NCI-H187 (cell line): ENCODE data around the gene SEMA7A.
"Not testable (repeated sequence)": the region's sequence is repeated elsewhere in the genome, so short reads cannot be mapped to it uniquely, and the experiment has no call there.

Experiments
- DNase-seq, 2 experiments: peaks; one replicate each; lab custom pipeline; 2025; lab: John Stamatoyannopoulos, UW

Gene SEMA7A

GRCh38 chr15:74399511-74400312 lies 34.0 kb downstream of the SEMA7A start:
- no peak for DNase-seq

GRCh38 chr15:74399100-74399499 lies 34.7 kb downstream of the SEMA7A start:
- DNase-seq, result no peak

GRCh38 chr15:74398183-74398582 lies 35.6 kb downstream of the SEMA7A start:
- DNase-seq, result no peak

GRCh38 chr15:74397239-74398068 lies 36.3 kb downstream of the SEMA7A start:
- no peak for DNase-seq

GRCh38 chr15:74396445-74397238 lies 37.1 kb downstream of the SEMA7A start:
- DNase-seq, result no peak

GRCh38 chr15:74396146-74396438 lies 37.7 kb downstream of the SEMA7A start:
- DNase-seq, result no peak

GRCh38 chr15:74395319-74396145 lies 38.2 kb downstream of the SEMA7A start:
- no peak for DNase-seq

GRCh38 chr15:74394090-74394846 lies 39.5 kb downstream of the SEMA7A start:
- DNase-seq, result no peak

GRCh38 chr15:74393423-74393822 lies 40.3 kb downstream of the SEMA7A start:
- DNase-seq, result no peak

GRCh38 chr15:74392902-74393301 lies 40.9 kb downstream of the SEMA7A start:
- DNase-seq, result no peak

- no peak for DNase-seq
Measured at GRCh38 chr15:74392451-74392830, 41.3 kb downstream of the SEMA7A start.

GRCh38 chr15:74391582-74392450 lies 41.9 kb downstream of the SEMA7A start:
- DNase-seq, result no peak

GRCh38 chr15:74390647-74391288 lies 43.0 kb downstream of the SEMA7A start:
- DNase-seq, result no peak

- DNase-seq, result not testable (repeated sequence)
Measured at GRCh38 chr15:74390049-74390646, 43.6 kb downstream of the SEMA7A start.

GRCh38 chr15:74389241-74390048 lies 44.3 kb downstream of the SEMA7A start:
- DNase-seq, result no peak

GRCh38 chr15:74388363-74388951 lies 45.3 kb downstream of the SEMA7A start:
- no peak for DNase-seq

- no peak for DNase-seq
Measured at GRCh38 chr15:74387621-74388362, 46.0 kb downstream of the SEMA7A start.
